IPS-18a (cell line): ENCODE data around the gene ISLR.
A peak's percentile ranks its signal among the peaks of the same experiment; 100 is the strongest.

Source experiments
- H3K27ac ChIP-seq: one replicate; pipeline ENCODE4 v1.5.1; 2013; ENCODE audit warnings: low read length
- H3K27me3 ChIP-seq: one replicate; pipeline ENCODE4 v1.6.1; 2013; ENCODE audit warnings: mild to moderate bottlenecking, low read length; ENCODE audit not compliant: control insufficient read depth, insufficient read depth
- H3K36me3 ChIP-seq: one replicate; pipeline ENCODE4 v1.6.1; 2013; ENCODE audit warnings: low read depth, low read length; ENCODE audit not compliant: control insufficient read depth
- H3K4me1 ChIP-seq: one replicate; pipeline ENCODE4 v1.6.1; 2013; ENCODE audit warnings: low read depth, low read length; ENCODE audit not compliant: control insufficient read depth
- H3K4me3 ChIP-seq: one replicate; pipeline ENCODE4 v1.5.1; 2013; ENCODE audit warnings: low read length
- H3K9ac ChIP-seq: one replicate; pipeline ENCODE4 v1.6.1; 2013; ENCODE audit warnings: mild to moderate bottlenecking, low read length, moderate library complexity
- H3K9me3 ChIP-seq: one replicate; pipeline ENCODE4 v1.6.1; 2013; ENCODE audit warnings: low read depth, low read length; ENCODE audit not compliant: control insufficient read depth

ISLR gene

DNA sequence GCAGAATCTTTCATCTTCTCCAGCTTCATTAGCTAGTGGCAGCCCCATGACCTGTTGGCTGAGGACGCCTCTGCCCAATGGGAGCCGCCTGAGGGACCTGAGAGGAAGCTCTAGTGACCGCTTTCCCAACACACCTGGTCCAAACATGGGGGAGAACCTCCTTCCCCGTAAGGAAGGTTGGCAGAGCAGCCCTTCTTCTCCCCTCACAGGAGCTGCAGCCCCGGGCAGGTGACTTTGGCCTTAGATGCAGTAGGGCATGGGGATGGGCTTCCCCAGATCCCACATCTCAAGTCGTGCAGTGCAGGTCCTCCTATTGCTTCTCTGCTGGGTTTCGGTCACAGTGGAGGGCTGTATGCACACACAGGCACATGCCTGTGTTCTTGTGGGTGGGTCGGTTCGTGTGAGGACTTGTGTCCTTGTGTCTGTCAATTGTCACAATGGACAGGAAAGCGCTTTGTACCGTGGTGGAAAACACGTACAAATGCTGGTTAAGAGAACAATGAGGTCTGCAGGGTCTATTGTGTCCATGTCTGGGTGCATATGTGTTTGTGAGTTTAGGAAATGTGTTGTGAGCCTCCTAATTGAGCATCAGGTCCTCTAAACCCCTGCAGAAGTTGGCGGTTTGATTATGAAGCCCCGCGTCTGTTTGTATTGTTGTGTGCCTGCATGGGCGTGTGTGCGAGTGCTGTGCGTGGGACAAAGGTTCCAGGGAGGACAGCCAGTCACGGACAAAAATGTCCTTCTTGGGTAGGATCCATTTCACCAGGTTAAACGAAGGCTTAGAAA, 41.7 kb upstream of the ISLR start:
- Histone ChIP-seq H3K9ac (no peak overlapping the region), H3K4me3 (no peak overlapping the region), H3K27ac (no peak overlapping the region), H3K4me1 (peaks cover 56% of the 10 kb centered on the region), H3K9me3 (peaks cover 5% of the 10 kb centered on the region), H3K36me3 (no peaks in the 10 kb centered on the region), H3K27me3 (peaks cover 97% of the 10 kb centered on the region)

DNA sequence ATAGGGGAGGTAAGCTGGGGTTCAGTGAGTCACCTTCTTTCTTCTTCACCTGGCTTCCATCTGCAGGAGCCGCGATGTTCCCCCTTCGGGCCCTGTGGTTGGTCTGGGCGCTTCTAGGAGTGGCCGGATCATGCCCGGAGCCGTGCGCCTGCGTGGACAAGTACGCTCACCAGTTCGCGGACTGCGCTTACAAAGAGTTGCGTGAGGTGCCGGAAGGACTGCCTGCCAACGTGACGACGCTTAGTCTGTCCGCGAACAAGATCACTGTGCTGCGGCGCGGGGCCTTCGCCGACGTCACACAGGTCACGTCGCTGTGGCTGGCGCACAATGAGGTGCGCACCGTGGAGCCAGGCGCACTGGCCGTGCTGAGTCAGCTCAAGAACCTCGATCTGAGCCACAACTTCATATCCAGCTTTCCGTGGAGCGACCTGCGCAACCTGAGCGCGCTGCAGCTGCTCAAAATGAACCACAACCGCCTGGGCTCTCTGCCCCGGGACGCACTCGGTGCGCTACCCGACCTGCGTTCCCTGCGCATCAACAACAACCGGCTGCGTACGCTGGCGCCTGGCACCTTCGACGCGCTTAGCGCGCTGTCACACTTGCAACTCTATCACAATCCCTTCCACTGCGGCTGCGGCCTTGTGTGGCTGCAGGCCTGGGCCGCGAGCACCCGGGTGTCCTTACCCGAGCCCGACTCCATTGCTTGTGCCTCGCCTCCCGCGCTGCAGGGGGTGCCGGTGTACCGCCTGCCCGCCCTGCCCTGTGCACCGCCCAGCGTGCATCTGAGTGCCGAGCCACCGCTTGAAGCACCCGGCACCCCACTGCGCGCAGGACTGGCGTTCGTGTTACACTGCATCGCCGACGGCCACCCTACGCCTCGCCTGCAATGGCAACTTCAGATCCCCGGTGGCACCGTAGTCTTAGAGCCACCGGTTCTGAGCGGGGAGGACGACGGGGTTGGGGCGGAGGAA, 40.5 kb upstream of the ISLR start:
- Histone ChIP-seq H3K27ac (no peak overlapping the region), H3K4me3 (peak overlapping the region; percentile 31), H3K4me1 (peaks cover 56% of the 10 kb centered on the region), H3K9me3 (peaks cover 5% of the 10 kb centered on the region), H3K27me3 (peaks cover 98% of the 10 kb centered on the region), H3K9ac (no peak overlapping the region), H3K36me3 (no peaks in the 10 kb centered on the region)

DNA sequence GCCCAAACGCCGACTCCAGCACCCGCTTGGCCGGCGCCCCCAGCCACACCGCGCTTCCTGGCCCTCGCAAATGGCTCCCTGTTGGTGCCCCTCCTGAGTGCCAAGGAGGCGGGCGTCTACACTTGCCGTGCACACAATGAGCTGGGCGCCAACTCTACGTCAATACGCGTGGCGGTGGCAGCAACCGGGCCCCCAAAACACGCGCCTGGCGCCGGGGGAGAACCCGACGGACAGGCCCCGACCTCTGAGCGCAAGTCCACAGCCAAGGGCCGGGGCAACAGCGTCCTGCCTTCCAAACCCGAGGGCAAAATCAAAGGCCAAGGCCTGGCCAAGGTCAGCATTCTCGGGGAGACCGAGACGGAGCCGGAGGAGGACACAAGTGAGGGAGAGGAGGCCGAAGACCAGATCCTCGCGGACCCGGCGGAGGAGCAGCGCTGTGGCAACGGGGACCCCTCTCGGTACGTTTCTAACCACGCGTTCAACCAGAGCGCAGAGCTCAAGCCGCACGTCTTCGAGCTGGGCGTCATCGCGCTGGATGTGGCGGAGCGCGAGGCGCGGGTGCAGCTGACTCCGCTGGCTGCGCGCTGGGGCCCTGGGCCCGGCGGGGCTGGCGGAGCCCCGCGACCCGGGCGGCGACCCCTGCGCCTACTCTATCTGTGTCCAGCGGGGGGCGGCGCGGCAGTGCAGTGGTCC, 39.7 kb upstream of the ISLR start:
- Histone ChIP-seq H3K4me1 (peaks cover 50% of the 10 kb centered on the region), H3K36me3 (no peaks in the 10 kb centered on the region), H3K27ac (no peak overlapping the region), H3K9me3 (peaks cover 5% of the 10 kb centered on the region), H3K9ac (no peak overlapping the region), H3K27me3 (peaks cover 98% of the 10 kb centered on the region), H3K4me3 (peak overlapping the region; percentile 31)

DNA sequence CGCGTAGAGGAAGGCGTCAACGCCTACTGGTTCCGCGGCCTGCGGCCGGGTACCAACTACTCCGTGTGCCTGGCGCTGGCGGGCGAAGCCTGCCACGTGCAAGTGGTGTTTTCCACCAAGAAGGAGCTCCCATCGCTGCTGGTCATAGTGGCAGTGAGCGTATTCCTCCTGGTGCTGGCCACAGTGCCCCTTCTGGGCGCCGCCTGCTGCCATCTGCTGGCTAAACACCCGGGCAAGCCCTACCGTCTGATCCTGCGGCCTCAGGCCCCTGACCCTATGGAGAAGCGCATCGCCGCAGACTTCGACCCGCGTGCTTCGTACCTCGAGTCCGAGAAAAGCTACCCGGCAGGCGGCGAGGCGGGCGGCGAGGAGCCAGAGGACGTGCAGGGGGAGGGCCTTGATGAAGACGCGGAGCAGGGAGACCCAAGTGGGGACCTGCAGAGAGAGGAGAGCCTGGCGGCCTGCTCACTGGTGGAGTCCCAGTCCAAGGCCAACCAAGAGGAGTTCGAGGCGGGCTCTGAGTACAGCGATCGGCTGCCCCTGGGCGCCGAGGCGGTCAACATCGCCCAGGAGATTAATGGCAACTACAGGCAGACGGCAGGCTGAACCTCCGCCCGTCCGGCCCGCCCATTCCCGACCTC, 39.0 kb upstream of the ISLR start:
- Histone ChIP-seq H3K4me1 (peaks cover 44% of the 10 kb centered on the region), H3K4me3 (peak overlapping the region; percentile 42), H3K9me3 (peaks cover 5% of the 10 kb centered on the region), H3K27me3 (peaks cover 98% of the 10 kb centered on the region), H3K36me3 (no peaks in the 10 kb centered on the region), H3K9ac (no peak overlapping the region), H3K27ac (no peak overlapping the region)

DNA sequence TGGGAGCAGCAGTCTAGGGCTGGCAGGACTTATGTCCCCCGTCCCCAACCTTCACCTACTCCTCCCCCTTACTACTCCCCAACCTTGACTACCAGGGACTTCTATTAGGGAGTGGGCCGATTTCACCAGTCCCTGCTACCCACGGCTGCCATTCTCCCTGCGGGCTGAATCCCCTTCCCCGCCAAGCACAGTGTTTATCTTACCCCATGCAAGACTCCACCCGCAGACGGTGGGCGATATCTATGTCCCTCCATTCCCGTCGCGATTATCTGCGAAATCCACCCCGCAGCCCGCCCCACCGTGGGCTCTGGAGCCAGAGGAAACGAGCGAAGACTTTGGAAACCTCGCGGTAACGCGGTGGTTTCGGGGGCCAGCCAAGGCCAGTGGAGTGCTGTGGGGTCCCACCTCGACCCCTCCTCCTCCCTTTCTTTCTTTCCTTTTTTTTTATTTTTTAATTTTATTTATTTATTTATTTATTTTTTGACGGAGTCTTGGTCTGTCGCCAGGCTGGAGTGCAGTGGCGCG, 38.4 kb upstream of the ISLR start:
- Histone ChIP-seq H3K4me1 (peaks cover 46% of the 10 kb centered on the region), H3K9ac (no peak overlapping the region), H3K9me3 (peaks cover 5% of the 10 kb centered on the region), H3K27me3 (peaks cover 92% of the 10 kb centered on the region), H3K36me3 (no peaks in the 10 kb centered on the region), H3K27ac (no peak overlapping the region), H3K4me3 (peak overlapping the region; percentile 42)

DNA sequence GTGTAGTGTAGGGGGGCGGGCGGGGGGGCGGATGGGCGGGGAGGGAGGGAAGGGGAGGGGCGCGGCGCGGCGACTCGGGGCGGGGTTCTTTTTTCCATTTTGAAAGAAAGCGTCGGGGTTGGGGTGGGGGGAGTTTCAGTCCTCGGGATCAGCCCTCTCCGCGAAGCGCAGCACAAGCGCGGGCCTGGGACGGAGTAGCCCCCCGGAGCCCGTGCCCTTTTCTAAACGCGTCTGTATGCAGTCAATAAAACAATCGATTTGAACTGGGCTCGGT, 37.0 kb upstream of the ISLR start:
- H3K36me3 ChIP-seq = no peaks in the 10 kb centered on the region
- H3K9ac ChIP-seq = peak overlapping the region; percentile 22
- peak overlapping the region; percentile 56 for H3K4me3 ChIP-seq
- H3K27me3 ChIP-seq = peaks cover 78% of the 10 kb centered on the region
- H3K9me3 ChIP-seq = peaks cover 5% of the 10 kb centered on the region
- peaks cover 50% of the 10 kb centered on the region for H3K4me1 ChIP-seq
- H3K27ac ChIP-seq = no peak overlapping the region

DNA sequence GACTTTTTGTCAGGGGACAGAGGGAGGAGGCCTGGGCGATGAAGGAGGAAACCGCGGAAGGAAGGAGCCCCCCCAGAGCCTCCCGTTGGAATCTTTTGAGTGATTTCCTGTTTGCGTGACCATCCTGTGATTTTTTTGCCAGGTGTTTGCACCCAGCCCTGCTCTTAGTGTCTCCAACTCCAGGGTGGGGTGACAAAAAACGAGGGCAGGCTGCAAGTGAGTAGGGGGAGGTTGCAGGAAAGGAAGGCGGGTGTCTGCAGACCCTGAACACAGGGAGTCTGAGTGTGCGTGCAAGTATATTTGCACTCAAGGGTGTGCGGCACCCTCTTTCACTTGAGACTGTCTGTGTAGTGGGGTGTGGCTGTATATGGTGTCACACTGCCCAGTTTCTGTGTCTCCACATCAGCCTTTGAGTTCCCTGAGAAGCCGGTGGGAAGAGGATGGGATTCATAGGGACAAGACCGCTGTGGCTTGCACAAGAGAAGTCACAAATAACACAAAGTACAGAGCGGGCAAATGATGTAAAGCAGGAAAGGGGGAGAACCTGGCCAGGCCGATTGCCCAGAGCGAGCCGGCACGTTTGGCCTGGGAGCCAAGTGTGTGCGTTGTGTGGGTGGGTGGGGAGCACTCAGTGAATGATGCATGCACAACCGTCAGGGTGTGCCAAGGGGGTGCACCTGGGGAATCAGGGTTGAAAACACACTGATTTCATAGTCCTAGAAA, 36.5 kb upstream of the ISLR start:
- peak overlapping the region; percentile 22 for H3K9ac ChIP-seq
- no peak overlapping the region for H3K27ac ChIP-seq
- H3K4me3 ChIP-seq = peak overlapping the region; percentile 56
- peaks cover 5% of the 10 kb centered on the region for H3K9me3 ChIP-seq
- peaks cover 51% of the 10 kb centered on the region for H3K4me1 ChIP-seq
- peaks cover 73% of the 10 kb centered on the region for H3K27me3 ChIP-seq
- no peaks in the 10 kb centered on the region for H3K36me3 ChIP-seq

DNA sequence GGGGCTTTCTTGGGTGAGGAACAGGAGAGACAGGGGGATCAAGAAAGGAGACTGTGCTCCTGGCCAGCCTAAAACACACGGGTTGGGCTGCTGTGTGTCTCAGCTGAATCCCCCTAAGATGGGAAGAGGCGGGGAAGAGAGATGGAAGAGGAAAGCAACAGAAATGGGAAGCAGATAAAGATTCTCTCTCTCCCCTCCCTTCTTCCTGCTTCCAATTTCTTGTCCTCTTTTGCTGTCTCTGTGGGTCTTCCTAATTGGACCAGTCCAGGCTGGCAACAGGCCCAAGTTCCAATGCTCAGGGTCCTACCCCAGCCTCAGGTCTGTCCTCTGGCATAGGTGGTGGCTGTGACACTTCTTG, 36.0 kb upstream of the ISLR start:
- Histone ChIP-seq H3K27ac (no peak overlapping the region), H3K9me3 (peaks cover 3% of the 10 kb centered on the region), H3K27me3 (peaks cover 68% of the 10 kb centered on the region), H3K9ac (no peak overlapping the region), H3K4me3 (no peak overlapping the region), H3K36me3 (no peaks in the 10 kb centered on the region), H3K4me1 (peaks cover 48% of the 10 kb centered on the region)

DNA sequence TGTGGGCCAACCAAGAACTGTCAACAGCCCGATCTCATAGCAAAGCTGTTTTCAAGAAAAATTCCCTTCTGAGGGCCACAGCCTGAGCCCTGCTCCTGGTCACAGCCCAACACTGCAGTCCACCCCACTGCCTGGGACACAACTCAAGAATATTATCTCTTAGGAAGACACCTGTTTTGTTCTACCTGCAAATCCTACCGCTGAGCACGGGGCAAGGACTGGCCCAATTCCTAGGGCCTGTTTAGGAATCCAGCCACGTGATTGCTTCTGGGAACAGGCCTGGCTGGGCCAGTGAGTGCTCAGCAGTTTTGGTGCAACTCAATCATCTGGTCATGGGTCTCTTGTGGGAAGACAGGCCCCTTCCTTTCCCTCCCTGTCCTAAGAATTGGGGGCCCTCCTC, 34.9 kb upstream of the ISLR start:
- H3K36me3 ChIP-seq = no peaks in the 10 kb centered on the region
- H3K27me3 ChIP-seq = peaks cover 56% of the 10 kb centered on the region

DNA sequence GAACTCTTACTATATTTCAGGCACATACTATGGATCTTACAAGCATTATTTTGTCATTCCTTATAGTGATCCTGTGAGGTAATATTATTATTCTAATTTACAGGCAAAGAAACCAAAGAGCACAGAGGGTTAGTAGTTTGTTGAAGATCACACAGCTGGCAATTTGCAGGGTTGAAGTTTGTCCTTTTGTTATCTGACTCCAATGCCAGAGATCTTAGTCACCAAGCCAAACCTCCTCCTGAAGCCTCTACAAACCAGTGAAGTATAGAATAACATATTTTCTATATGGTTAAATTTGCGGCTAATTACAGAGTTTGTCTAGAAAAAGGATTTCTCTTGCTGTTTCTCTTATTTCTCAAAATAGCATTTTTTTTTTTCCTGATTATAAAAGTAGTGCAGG, 31.9 kb upstream of the ISLR start:
- Histone ChIP-seq H3K4me1 (peaks cover 35% of the 10 kb centered on the region), H3K27me3 (peaks cover 29% of the 10 kb centered on the region), H3K9ac (no peak overlapping the region), H3K27ac (no peak overlapping the region), H3K36me3 (no peaks in the 10 kb centered on the region), H3K9me3 (no peaks in the 10 kb centered on the region), H3K4me3 (no peak overlapping the region)

More for the DNA sequence above, 34.9 kb upstream of the ISLR start:
- Histone ChIP-seq H3K9me3 (no peaks in the 10 kb centered on the region), H3K27ac (no peak overlapping the region), H3K9ac (no peak overlapping the region), H3K4me1 (peaks cover 41% of the 10 kb centered on the region), H3K4me3 (no peak overlapping the region)
